Measurements from ENCODE around the gene NKAIN4. TPM values are rescaled to one million over a fixed set of nuclear protein-coding genes. Genes with fewer than 3 reads are reported as not detected.

The NKAIN4 gene
- total and polyA plus RNA-seq, 2 donors (not counting 1 experiment from before 2014, with no cell fraction given) = not detected

GRCh38 chr20:63190828-63191227, 63.4 kb downstream of the NKAIN4 start:
- peaks cover 5% of the 10 kb centered on the region for H3K79me2 ChIP-seq (ENCODE audit: control insufficient read depth, insufficient read depth, low read length)
- H3K4me1 ChIP-seq (ENCODE audit: control insufficient read depth in 2 of 2, insufficient read depth in 2 of 2, low read length in 2 of 2) = no peaks in the 10 kb centered on the region
- no peaks in the 10 kb centered on the region for H3K9me3 ChIP-seq (ENCODE audit: control extremely low read depth in 1 of 3, control insufficient read depth in 2 of 3, insufficient read depth in 1 of 3, low read length in 2 of 3)
- no peaks in the 10 kb centered on the region for H3K27me3 ChIP-seq (replicated peaks in 1 of 4; ENCODE audit: control extremely low read depth in 1 of 4, control insufficient read depth in 3 of 4, insufficient read depth in 4 of 4, low read length in 3 of 4)
- no peak overlapping the region for H3K27ac ChIP-seq (ENCODE audit: low read length in 2 of 2)
- TF ChIP-seq CTCF (IDR thresholded peaks at IDR 0.05) = no peak
- TF ChIP-seq EZH2 (IDR thresholded peaks at IDR 0.05; ENCODE audit: borderline replicate concordance, insufficient read depth, low read depth, low read length, poor library complexity, severe bottlenecking) = no peak
- no peak overlapping the region for H2AFZ ChIP-seq (ENCODE audit: insufficient read depth, low read depth, low read length, poor library complexity, severe bottlenecking)
- intact Hi-C loops (cut with micrococcal nuclease) = no loop called here
- H3K36me3 ChIP-seq (replicated peaks in 1 of 2; ENCODE audit: control extremely low read depth in 1 of 2, control insufficient read depth in 1 of 2, extremely low read depth in 1 of 2, insufficient read depth in 2 of 2, low read length in 1 of 2) = peaks cover 0 to 13% of the 10 kb centered on the region in 2 experiments
- ChIA-PET CTCF (interaction anchor here (0.7 kb wide), 1 partner anchor 27 kb away, joined by 3 read pairs; no protein-coding TSS in a partner anchor), POLR2A (no interaction called here)
- no peaks in the 10 kb centered on the region for H3K27me3 Mint-ChIP-seq
- no peak overlapping the region for H3K9ac ChIP-seq (ENCODE audit: low read length)
- H3K4me3 Mint-ChIP-seq = no peak overlapping the region
- WGBS (ENCODE audit: insufficient coverage) = 96% methylated on average over 20 of the region's 20 CpGs
- no peaks in the 10 kb centered on the region for H3K4me1 Mint-ChIP-seq
- H4K20me1 ChIP-seq (ENCODE audit: control insufficient read depth, insufficient read depth, low read length, poor library complexity, severe bottlenecking) = peaks cover 10% of the 10 kb centered on the region
- no peaks in the 10 kb centered on the region for H3K9me3 Mint-ChIP-seq (ENCODE audit: insufficient read depth)
- DNase-seq = no peak
- H3K4me3 ChIP-seq (ENCODE audit: control extremely low read depth in 1 of 5, extremely low read depth in 1 of 5, insufficient read depth in 1 of 5, low read depth in 2 of 5, low read length in 4 of 5) = no peak overlapping the region
- ATAC-seq (ENCODE audit: low read depth) = no peak
- no peak overlapping the region for H3K4me2 ChIP-seq (replicated peaks; ENCODE audit: low read depth, low read length, poor library complexity, severe bottlenecking)
- H3K27ac Mint-ChIP-seq = no peak overlapping the region

Small RNA genes lying within 50 kb of the gene (small RNA-seq; reads per million reads assigned to genes)
- gene MIR3196 (ENCODE audit: insufficient read length, low read depth, low replicate concordance) = not detected
- not detected for gene MIR4326 (ENCODE audit: insufficient read length, low read depth, low replicate concordance)

Other genes with a start within 250 kb of the NKAIN4 start
- not detected in 2 replicates for gene BHLHE23, start 247.5 kb downstream of the NKAIN4 start, total RNA-seq
- not detected in 2 replicates for gene BHLHE23, start 247.5 kb downstream of the NKAIN4 start, polyA plus RNA-seq
- gene YTHDF1, start 38.3 kb downstream of the NKAIN4 start, total RNA-seq = 40.2 and 40.5 TPM in 2 replicates
- 25.3 and 49.8 TPM in 2 replicates for gene YTHDF1, start 38.3 kb downstream of the NKAIN4 start, polyA plus RNA-seq
- gene BIRC7, start 18.6 kb downstream of the NKAIN4 start, total RNA-seq = not detected in 2 replicates
- 0.12 TPM in 1 of 2 replicates, not detected in the other for gene BIRC7, start 18.6 kb downstream of the NKAIN4 start, polyA plus RNA-seq
- gene ARFGAP1, start 18.4 kb upstream of the NKAIN4 start, total RNA-seq = 99.4 and 107 TPM in 2 replicates
- gene ARFGAP1, start 18.4 kb upstream of the NKAIN4 start, polyA plus RNA-seq = 83.2 and 113 TPM in 2 replicates
- gene COL20A1, start 38.7 kb upstream of the NKAIN4 start, total RNA-seq = not detected in 2 replicates
- gene COL20A1, start 38.7 kb upstream of the NKAIN4 start, polyA plus RNA-seq = not detected in 2 replicates
- not detected in 2 replicates for gene CHRNA4, start 106.9 kb upstream of the NKAIN4 start, total RNA-seq
- not detected in 2 replicates for gene CHRNA4, start 106.9 kb upstream of the NKAIN4 start, polyA plus RNA-seq
- 0.12 and 0.49 TPM in 2 replicates for gene KCNQ2, start 218.2 kb upstream of the NKAIN4 start, total RNA-seq
- gene KCNQ2, start 218.2 kb upstream of the NKAIN4 start, polyA plus RNA-seq = not detected in 2 replicates
- 1.8 and 2.2 TPM in 2 replicates for gene EEF1A2, start 244.6 kb upstream of the NKAIN4 start, total RNA-seq
- gene EEF1A2, start 244.6 kb upstream of the NKAIN4 start, polyA plus RNA-seq = 2.4 and 2.9 TPM in 2 replicates